Upper lobe of left lung (tissue), 6 donors: Measurements from ENCODE around the gene CEP68. TPM values are rescaled to one million over a fixed set of nuclear protein-coding genes. Genes with fewer than 3 reads are reported as not detected.

Experiments used
- ATAC-seq, 2 donors: fragments of 200-7000 bp; cut with Tn5 transposase; one replicate each; pipeline ENCODE4 v1.9.1; 2022; ENCODE audit warnings: mild to moderate bottlenecking in 2 of 2, moderate library complexity in 2 of 2; ENCODE audit not compliant: low FRiP score in 2 of 2
- DNase-seq, 2 donors: peaks; one replicate each; pipeline ENCODE4 v3.0.0-alpha.2; 2019 to 2020
- H3K27ac ChIP-seq, 4 donors: fragments of 200-600 bp; sonication (generic); one replicate each; pipeline ENCODE4 v1.5.1; 2016 to 2019
- H3K27me3 ChIP-seq, 4 donors: fragments of 200-600 bp; sonication (generic); one replicate each; pipeline ENCODE4 v1.5.1; 2017 to 2019
- H3K36me3 ChIP-seq, 4 donors: fragments of 200-600 bp; sonication (generic); one replicate each; pipeline ENCODE4 v1.5.1; 2016 to 2019
- H3K4me1 ChIP-seq, 4 donors: fragments of 200-600 bp; sonication (generic); one replicate each; pipeline ENCODE4 v1.5.1; 2018 to 2019
- H3K4me3 ChIP-seq, 4 donors: fragments of 200-600 bp; sonication (generic); one replicate each; pipeline ENCODE4 v1.5.1; 2017 to 2019; ENCODE audit warnings: mild to moderate bottlenecking in 2 of 4, moderate library complexity in 1 of 4
- H3K9me3 ChIP-seq, 4 donors: fragments of 200-600 bp; sonication (generic); one replicate each; pipeline ENCODE4 v1.5.1; 2018 to 2019
- CTCF ChIP-seq, 6 experiments: fragments of 450-650 bp in 4 of 6; fragments of 200-600 bp in 2 of 6; sonication (generic) in 2 of 6; IDR thresholded peaks; one replicate each; pipeline ENCODE4 v1.5.1; 2016 to 2019; ENCODE audit warnings: antibody characterized with exemption in 6 of 6
- EP300 ChIP-seq, 4 donors: sonication (generic); formaldehyde crosslinking; IDR thresholded peaks; one replicate each; pipeline ENCODE4 v1.5.1; 2017; ENCODE audit warnings: antibody characterized with exemption in 4 of 4, control low read depth in 2 of 4
- POLR2A ChIP-seq, 4 donors: fragments of 450-650 bp; IDR thresholded peaks; one replicate each; pipeline ENCODE4 v1.5.1; 2016 to 2017; ENCODE audit warnings: antibody characterized with exemption in 4 of 4, mild to moderate bottlenecking in 2 of 4
- POLR2AphosphoS5 ChIP-seq, 2 donors: sonication (generic); formaldehyde crosslinking; IDR thresholded peaks; one replicate each; pipeline ENCODE4 v1.5.1; 2017; ENCODE audit warnings: antibody characterized with exemption in 2 of 2
- WGBS, 2 donors: methylation state at CpG; one replicate each; pipeline ENCODE4 v1.1.5; 2017 to 2018; 5-methylcytosine and 5-hydroxymethylcytosine counted together
- total RNA-seq, 6 donors: library from RNA; depleted of rRNA in 4 of 6; stranded (reverse); fragments of >200 nt in 4 of 6; gene quantifications; one replicate each; pipeline versions ENCODE4 v1.1.0 to v1.2.1, GENCODE V29; 2016 to 2021
- donor health status: DM: no; HTN: no; CAD: no; lungs with moderate emphysema.
- donor health status: DM: no; HTN: yes; CAD: no; lungs with severe emphysema.

Gene CEP68
- total RNA-seq, 6 donors from 2014 or later = 9.4 to 24.1 (median 13.3) TPM

DNA sequence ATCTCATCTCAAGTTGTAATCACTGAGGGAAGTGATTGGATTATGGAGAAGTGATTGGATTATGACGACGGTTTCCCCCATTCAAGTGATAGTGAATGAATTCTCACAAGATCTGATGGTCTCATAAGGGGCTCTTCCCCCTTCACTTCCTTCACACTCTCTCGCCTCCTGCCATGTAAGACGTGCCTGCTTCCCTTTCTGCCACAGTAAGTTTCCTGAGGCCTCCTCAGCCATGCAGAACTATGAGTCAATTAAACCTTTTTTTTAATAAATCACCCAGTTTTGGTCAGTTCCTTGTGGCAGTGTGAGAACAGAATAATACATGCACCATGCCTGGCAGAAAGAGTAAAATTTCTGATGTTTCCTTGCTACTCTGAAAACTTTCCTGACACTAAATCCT lies 36.6 kb downstream of the CEP68 start:
- ATAC-seq = no peak
- no peak overlapping the region for H3K4me3 ChIP-seq
- DNase-seq = no peak
- no peak for TF ChIP-seq POLR2AphosphoS5 (IDR thresholded peaks at IDR 0.05)
- no peak for TF ChIP-seq EP300 (IDR thresholded peaks at IDR 0.05)
- TF ChIP-seq POLR2A (IDR thresholded peaks at IDR 0.05) = no peak
- TF ChIP-seq CTCF (IDR thresholded peaks at IDR 0.05) = no peak
- no peaks in the 10 kb centered on the region for H3K27me3 ChIP-seq
- H3K27ac ChIP-seq = no peak overlapping the region
- H3K9me3 ChIP-seq = no peaks in the 10 kb centered on the region
- H3K4me1 ChIP-seq = peaks cover 1 to 20% (median 13%) of the 10 kb centered on the region in 4 donors
- H3K36me3 ChIP-seq = peaks cover 0 to 97% (median 46%) of the 10 kb centered on the region in 4 donors
- 78 to 83% methylated on average over 4 of the region's 4 CpGs for WGBS, 2 donors

DNA sequence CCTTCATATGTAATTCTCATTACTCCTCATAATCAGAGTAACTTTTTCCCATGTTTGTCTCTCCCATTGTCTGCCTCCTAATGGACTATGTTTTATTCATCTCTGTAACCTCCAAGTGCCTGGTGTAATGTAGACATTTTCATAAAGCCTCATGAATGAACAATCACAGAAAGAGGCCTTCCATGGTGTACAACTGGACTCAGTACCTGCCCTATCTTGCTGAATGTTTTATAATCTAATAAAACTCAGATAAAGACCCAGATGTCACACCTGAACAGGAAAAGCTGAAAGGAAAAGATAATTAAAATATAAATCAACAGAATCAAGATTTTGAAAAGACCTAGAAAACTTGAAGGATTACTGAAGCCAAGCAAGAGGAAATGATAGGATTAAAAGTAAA lies 37.0 kb downstream of the CEP68 start:
- H3K9me3 ChIP-seq = no peaks in the 10 kb centered on the region
- H3K36me3 ChIP-seq = peaks cover 0 to 97% (median 43%) of the 10 kb centered on the region in 4 donors
- ATAC-seq (no peak), DNase-seq (no peak)
- H3K27me3 ChIP-seq = no peaks in the 10 kb centered on the region
- H3K4me3 ChIP-seq = no peak overlapping the region
- TF ChIP-seq POLR2A (IDR thresholded peaks at IDR 0.05) = no peak
- TF ChIP-seq POLR2AphosphoS5 (IDR thresholded peaks at IDR 0.05) = no peak
- TF ChIP-seq EP300 (IDR thresholded peaks at IDR 0.05) = no peak
- TF ChIP-seq CTCF (IDR thresholded peaks at IDR 0.05) = no peak
- H3K4me1 ChIP-seq = peaks cover 5 to 21% (median 11%) of the 10 kb centered on the region in 4 donors
- peak overlapping the region in 1 of 4 donors; percentile 17 for H3K27ac ChIP-seq

DNA sequence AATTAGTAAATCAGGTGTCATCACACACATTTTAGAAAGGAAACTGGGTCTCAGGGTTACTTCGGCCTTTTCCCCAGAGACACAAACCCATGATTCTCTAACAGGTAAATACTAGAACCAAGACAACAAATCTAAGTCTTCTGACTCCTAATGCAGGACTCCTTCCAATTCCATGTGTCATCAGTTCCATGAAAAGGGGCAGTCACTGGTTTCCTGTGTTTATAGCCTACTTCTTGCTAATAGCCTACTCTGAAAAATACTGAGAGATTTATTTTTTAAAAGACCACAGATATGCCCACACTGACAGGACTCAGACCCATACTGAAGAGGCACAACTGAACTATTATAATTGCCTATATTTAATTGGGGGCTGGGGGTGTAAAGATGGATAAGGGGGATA lies 40.7 kb downstream of the CEP68 start:
- no peak for ATAC-seq
- peaks cover 7 to 96% (median 37%) of the 10 kb centered on the region in 4 donors for H3K36me3 ChIP-seq
- H3K4me3 ChIP-seq = no peak overlapping the region
- no peak for DNase-seq
- H3K9me3 ChIP-seq = no peaks in the 10 kb centered on the region
- peaks cover 0 to 13% (median 8%) of the 10 kb centered on the region in 4 donors for H3K4me1 ChIP-seq
- WGBS, 2 donors = 94 to 97% methylated on average over 1 of the region's 1 CpG
- TF ChIP-seq POLR2A (IDR thresholded peaks at IDR 0.05) = no peak
- no peak for TF ChIP-seq CTCF (IDR thresholded peaks at IDR 0.05)
- TF ChIP-seq EP300 (IDR thresholded peaks at IDR 0.05) = no peak
- TF ChIP-seq POLR2AphosphoS5 (IDR thresholded peaks at IDR 0.05) = no peak
- H3K27me3 ChIP-seq = no peaks in the 10 kb centered on the region
- H3K27ac ChIP-seq = no peak overlapping the region

DNA sequence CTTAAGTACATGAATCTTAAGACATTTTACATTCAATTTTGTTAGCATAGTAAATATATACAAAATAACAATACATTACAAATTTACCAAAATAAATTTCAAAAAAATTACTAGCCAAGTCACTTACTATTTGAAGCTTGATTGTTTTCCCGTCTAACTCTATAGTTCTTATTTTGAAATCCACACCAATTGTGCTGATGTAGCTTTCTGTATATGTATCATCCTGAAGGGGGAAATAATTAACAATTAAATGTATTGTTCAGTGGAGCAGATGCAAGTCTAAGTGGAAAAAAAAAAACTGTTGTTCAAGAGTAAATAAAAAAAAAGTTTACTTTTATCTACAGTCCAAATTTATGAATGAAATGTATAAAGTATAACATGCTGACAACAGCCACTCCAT lies 41.6 kb downstream of the CEP68 start:
- Histone ChIP-seq H3K36me3 (peaks cover 10 to 97% (median 34%) of the 10 kb centered on the region in 4 donors), H3K27ac (no peak overlapping the region), H3K4me1 (peaks cover 0 to 13% (median 11%) of the 10 kb centered on the region in 4 donors), H3K27me3 (no peaks in the 10 kb centered on the region), H3K9me3 (no peaks in the 10 kb centered on the region), H3K4me3 (no peak overlapping the region)
- ATAC-seq (no peak), DNase-seq (no peak)
- WGBS, 2 donors = 41 to 43% methylated on average over 1 of the region's 1 CpG
- TF ChIP-seq POLR2AphosphoS5 (IDR thresholded peaks at IDR 0.05) (no peak), CTCF (IDR thresholded peaks at IDR 0.05) (no peak), POLR2A (IDR thresholded peaks at IDR 0.05) (no peak)

GRCh38 chr2:65098741-65099140 lies 42.5 kb downstream of the CEP68 start:
- Histone ChIP-seq H3K27me3 (no peaks in the 10 kb centered on the region), H3K4me1 (peaks cover 0 to 13% (median 11%) of the 10 kb centered on the region in 4 donors), H3K4me3 (no peak overlapping the region), H3K27ac (no peak overlapping the region), H3K9me3 (no peaks in the 10 kb centered on the region), H3K36me3 (peaks cover 10 to 97% (median 35%) of the 10 kb centered on the region in 4 donors)
- ATAC-seq (no peak), DNase-seq (no peak)
- TF ChIP-seq POLR2A (IDR thresholded peaks at IDR 0.05) = no peak
- WGBS, 2 donors = 83 to 86% methylated on average over 4 to 5 of the region's 5 CpGs
